OCI-LY7 (cell line): Measurements from ENCODE around the gene SMYD1. TPM values are rescaled to one million over a fixed set of nuclear protein-coding genes. Genes with fewer than 3 reads are reported as not detected.

Experiments used
- BruUV-seq: library from RNA; stranded (reverse); fragments of 400-500 nt; replicated peaks from 2 replicates; lab custom pipeline; 2021; lab: Mats Ljungman, UMichigan
- CTCF ChIA-PET: fragments of 300-600 bp; sonication (Branson Sonifier 250); formaldehyde crosslinking; loops from one replicate; lab custom pipeline; 2022; ENCODE audit warnings: antibody characterized with exemption; ENCODE audit not compliant: unreplicated experiment; lab: Charles Lee
- POLR2A ChIA-PET: fragments of 300-600 bp; sonication (Branson Sonifier 250); formaldehyde crosslinking; loops from one replicate; lab custom pipeline; 2022; ENCODE audit warnings: antibody characterized with exemption; lab: Charles Lee
- DNase-seq: peaks from one replicate; pipeline ENCODE4 v3.0.0-alpha.2; 2015; ENCODE audit warnings: low spot score
- H2AFZ ChIP-seq: fragments of 200-600 bp; sonication (generic), shearing (Covaris generic); 2 replicates; pipeline ENCODE4 v1.6.1; 2014; ENCODE audit warnings: mild to moderate bottlenecking, antibody characterized with exemption, low read length, moderate library complexity
- H3K27ac ChIP-seq: fragments of 200-600 bp; sonication (generic); 2 replicates; pipeline ENCODE4 v1.5.1; 2014; ENCODE audit warnings: mixed run types, low read depth, mild to moderate bottlenecking, moderate library complexity, low read length, inconsistent platforms; ENCODE audit not compliant: poor library complexity, severe bottlenecking
- H3K36me3 ChIP-seq: fragments of 200-600 bp; sonication (generic); 2 replicates; pipeline ENCODE4 v1.6.1; 2014; ENCODE audit warnings: mild to moderate bottlenecking, antibody characterized with exemption, low read length, moderate library complexity, mixed read lengths; ENCODE audit not compliant: insufficient read depth
- H3K4me1 ChIP-seq: fragments of 200-600 bp; sonication (generic); 2 replicates; pipeline ENCODE4 v1.5.1; 2014; ENCODE audit warnings: mild to moderate bottlenecking, low read length; ENCODE audit not compliant: insufficient read depth, poor library complexity, severe bottlenecking
- H3K4me2 ChIP-seq: fragments of 200-600 bp; sonication (generic); 2 replicates; pipeline ENCODE4 v1.6.1; 2014; ENCODE audit warnings: mild to moderate bottlenecking, low read length
- H3K4me3 ChIP-seq: fragments of 200-600 bp; sonication (generic); 2 replicates; pipeline ENCODE4 v1.5.1; 2014; ENCODE audit warnings: mild to moderate bottlenecking, low read depth, low read length; ENCODE audit not compliant: poor library complexity, severe bottlenecking
- H3K79me2 ChIP-seq: fragments of 200-600 bp; sonication (generic); 2 replicates; pipeline ENCODE4 v1.6.1; 2016; ENCODE audit warnings: low read depth, mild to moderate bottlenecking, low read length, moderate library complexity, mixed read lengths; ENCODE audit not compliant: insufficient read depth
- H3K9me2 ChIP-seq: fragments of 200-600 bp; sonication (generic); 2 replicates; pipeline ENCODE4 v1.6.1; 2016; ENCODE audit warnings: mild to moderate bottlenecking, low read length, mixed read lengths; ENCODE audit not compliant: insufficient read depth
- H3K9me3 ChIP-seq: fragments of 200-600 bp; sonication (generic); 2 replicates; pipeline ENCODE4 v1.6.1; 2014; ENCODE audit warnings: mild to moderate bottlenecking, mixed run types, low read length, mixed read lengths
- H4K20me1 ChIP-seq: fragments of 200-600 bp; sonication (generic); 2 replicates; pipeline ENCODE4 v1.6.1; 2014; ENCODE audit warnings: mild to moderate bottlenecking, antibody characterized with exemption, low read length, moderate library complexity, mixed read lengths; ENCODE audit not compliant: insufficient read depth
- EZH2phosphoT487 ChIP-seq: fragments of 200-600 bp; sonication (generic); IDR thresholded peaks from 2 replicates; pipeline ENCODE4 v1.6.1; 2018; ENCODE audit warnings: low read depth, borderline replicate concordance, mild to moderate bottlenecking, mixed run types, antibody characterized with exemption, low read length, moderate library complexity, mixed read lengths
- intact Hi-C: fragments of 100-400 bp; cut with micrococcal nuclease; formaldehyde crosslinking; loops from one replicate; pipeline ENCODE4 v1.10.0; 2022; ENCODE audit not compliant: unreplicated experiment
- total RNA-seq, 2 experiments: library from RNA; depleted of rRNA in 1 of 2; stranded (reverse); fragments of >200 nt in 1 of 2; shearing (Covaris generic) in 1 of 2; gene quantifications; 2 replicates each; pipeline ENCODE4 v1.2.3, GENCODE V29; 2014 to 2022
- TF ChIP-seq, protein P1 (sequence below): fragments of 200-600 bp; sonication (generic); conservative IDR thresholded peaks from 2 replicates; pipeline ENCODE4 v1.5.1; 2014; ENCODE audit warnings: mild to moderate bottlenecking, antibody characterized with exemption, low read length, moderate library complexity, mixed read lengths

The SMYD1 gene
- total RNA-seq, 2 experiments from 2014 or later: not detected

DNA sequence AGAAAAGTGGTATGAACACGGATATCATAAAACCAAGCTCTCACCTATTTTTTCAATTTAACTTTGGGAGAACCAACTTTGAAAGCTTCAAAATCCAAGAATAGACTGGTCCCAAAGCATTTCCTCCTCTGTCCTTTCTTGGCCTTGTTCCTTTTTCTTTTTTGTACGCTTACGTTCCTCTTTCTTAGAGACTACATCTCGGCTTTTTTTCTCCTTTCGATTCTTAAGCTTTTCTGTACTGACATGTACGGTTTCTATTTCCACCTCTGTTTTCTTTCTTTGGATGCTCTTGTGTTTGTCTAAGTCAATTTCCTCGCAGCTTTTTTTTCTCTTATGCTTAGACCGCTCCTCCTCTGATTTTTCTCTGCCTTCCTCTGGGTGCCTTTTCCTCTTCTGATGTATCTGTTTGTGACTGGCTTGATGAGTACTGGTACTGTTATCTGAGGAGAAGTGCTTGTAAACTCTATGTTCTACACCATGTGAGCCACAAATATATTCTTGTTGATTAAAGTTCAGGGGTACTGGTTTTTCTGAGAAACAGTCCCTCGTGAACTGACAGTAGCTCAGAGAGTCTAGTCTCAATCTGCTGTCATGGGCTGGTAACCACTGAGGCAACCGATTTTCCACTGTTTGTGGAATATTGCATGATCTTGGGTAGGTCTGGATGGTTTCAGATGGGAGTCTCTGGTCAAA lies 39.8 kb upstream of the SMYD1 start:
- intact Hi-C loops: no loop called here
- POLR2A ChIA-PET: interaction anchor here (0.9 to 1.5 kb wide), 2 partner anchors 10 to 20 kb away, joined by 4 read pairs; no protein-coding TSS in a partner anchor

DNA sequence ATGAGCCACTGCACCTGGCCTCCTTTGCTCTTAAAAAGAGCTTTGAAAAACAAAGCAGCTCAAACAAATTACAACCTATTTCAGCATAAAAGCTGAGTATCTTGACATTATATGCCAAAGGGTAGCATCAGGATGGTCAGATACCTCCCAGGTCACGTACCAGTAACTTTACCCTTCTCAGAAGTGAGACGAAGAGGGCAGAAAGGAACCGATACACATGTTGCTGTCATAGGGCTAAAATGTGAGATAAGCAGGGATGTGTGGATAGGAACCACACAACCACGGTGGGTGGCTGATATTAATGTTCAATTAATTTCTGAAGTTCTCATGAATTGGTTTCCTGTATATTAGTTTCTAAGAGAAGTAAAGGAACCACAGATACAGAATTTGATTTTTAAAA lies 38.7 kb upstream of the SMYD1 start:
- Histone ChIP-seq H3K9me3 (no peaks in the 10 kb centered on the region), H2AFZ (no peak overlapping the region), H3K9me2 (no peaks in the 10 kb centered on the region), H4K20me1 (no peaks in the 10 kb centered on the region), H3K4me1 (no peaks in the 10 kb centered on the region), H3K4me2 (no peak overlapping the region), H3K27ac (no peak overlapping the region), H3K79me2 (no peaks in the 10 kb centered on the region), H3K36me3 (peaks cover 39% of the 10 kb centered on the region), H3K4me3 (no peak overlapping the region)
- ChIA-PET CTCF (no interaction called here), POLR2A (interaction anchor here (1.0 kb wide), 1 partner anchor 11 kb away, joined by 3 read pairs; no protein-coding TSS in a partner anchor)
- intact Hi-C loops: no loop called here
- no peak for TF ChIP-seq EZH2phosphoT487
- no TSS peak for BruUV-seq
- DNase-seq: no peak

More for the DNA sequence above, 39.8 kb upstream of the SMYD1 start:
- BruUV-seq: TSS peak; percentile 62
- Histone ChIP-seq H3K9me3 (no peaks in the 10 kb centered on the region), H2AFZ (no peak overlapping the region), H3K79me2 (no peaks in the 10 kb centered on the region), H3K27ac (no peak overlapping the region), H3K36me3 (peaks cover 32% of the 10 kb centered on the region), H3K4me3 (no peak overlapping the region), H3K4me1 (no peaks in the 10 kb centered on the region), H4K20me1 (no peaks in the 10 kb centered on the region), H3K9me2 (no peaks in the 10 kb centered on the region), H3K4me2 (no peak overlapping the region)
- TF ChIP-seq EZH2phosphoT487: no peak
- TF ChIP-seq, protein P1, sequence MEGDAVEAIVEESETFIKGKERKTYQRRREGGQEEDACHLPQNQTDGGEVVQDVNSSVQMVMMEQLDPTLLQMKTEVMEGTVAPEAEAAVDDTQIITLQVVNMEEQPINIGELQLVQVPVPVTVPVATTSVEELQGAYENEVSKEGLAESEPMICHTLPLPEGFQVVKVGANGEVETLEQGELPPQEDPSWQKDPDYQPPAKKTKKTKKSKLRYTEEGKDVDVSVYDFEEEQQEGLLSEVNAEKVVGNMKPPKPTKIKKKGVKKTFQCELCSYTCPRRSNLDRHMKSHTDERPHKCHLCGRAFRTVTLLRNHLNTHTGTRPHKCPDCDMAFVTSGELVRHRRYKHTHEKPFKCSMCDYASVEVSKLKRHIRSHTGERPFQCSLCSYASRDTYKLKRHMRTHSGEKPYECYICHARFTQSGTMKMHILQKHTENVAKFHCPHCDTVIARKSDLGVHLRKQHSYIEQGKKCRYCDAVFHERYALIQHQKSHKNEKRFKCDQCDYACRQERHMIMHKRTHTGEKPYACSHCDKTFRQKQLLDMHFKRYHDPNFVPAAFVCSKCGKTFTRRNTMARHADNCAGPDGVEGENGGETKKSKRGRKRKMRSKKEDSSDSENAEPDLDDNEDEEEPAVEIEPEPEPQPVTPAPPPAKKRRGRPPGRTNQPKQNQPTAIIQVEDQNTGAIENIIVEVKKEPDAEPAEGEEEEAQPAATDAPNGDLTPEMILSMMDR: no peak
- DNase-seq: no peak
- CTCF ChIA-PET: no interaction called here

DNA sequence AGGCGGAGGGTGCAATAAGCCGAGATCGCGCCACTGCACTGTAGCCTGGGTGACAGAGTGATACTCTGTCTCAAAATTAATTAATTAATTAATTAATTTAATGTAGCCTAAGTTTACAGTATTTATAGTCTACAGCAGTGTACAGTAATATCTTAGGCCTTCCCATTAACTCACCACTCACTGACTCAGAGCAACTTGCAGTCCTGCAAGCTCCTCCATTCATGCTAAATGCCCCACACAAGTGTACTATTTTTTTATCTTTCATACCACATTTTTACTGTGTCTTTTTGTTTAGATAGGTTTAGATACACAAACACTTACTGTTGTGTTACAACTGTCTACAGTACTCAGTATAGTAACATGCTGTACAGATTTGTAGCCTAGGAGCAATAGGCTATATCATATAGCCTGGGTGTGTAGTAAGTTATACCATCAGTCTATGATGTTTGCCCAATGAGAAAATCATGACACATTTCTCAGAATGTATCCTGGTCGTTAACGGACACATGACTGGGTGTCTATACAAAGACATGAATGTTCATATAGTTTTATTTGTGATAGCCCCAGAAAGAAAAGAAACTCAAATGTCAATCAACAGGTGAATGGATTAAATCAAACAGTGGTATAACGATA lies 35.4 kb upstream of the SMYD1 start:
- DNase-seq: no peak
- ChIA-PET POLR2A (interaction anchor here (0.6 to 0.8 kb wide), 4 partner anchors 8 to 28 kb away, joined by 3 read pairs; partner anchors contain the start of gene RNU2-63P), CTCF (no interaction called here)
- intact Hi-C loops: no loop called here
- no TSS peak for BruUV-seq
- Histone ChIP-seq H3K4me1 (no peaks in the 10 kb centered on the region), H2AFZ (no peak overlapping the region), H3K9me3 (no peaks in the 10 kb centered on the region), H3K4me2 (no peak overlapping the region), H3K36me3 (peaks cover 60% of the 10 kb centered on the region), H3K27ac (no peak overlapping the region), H3K79me2 (no peaks in the 10 kb centered on the region), H3K9me2 (no peaks in the 10 kb centered on the region), H4K20me1 (no peaks in the 10 kb centered on the region), H3K4me3 (no peak overlapping the region)
- TF ChIP-seq, protein P1: no peak
- no peak for TF ChIP-seq EZH2phosphoT487
